ENCODE data around the gene MYO3A. TPM values are rescaled to one million over a fixed set of nuclear protein-coding genes. Genes with fewer than 3 reads are reported as not detected.

Gene MYO3A
- total RNA-seq, 1 experiment from 2014 or later, result not detected

DNA sequence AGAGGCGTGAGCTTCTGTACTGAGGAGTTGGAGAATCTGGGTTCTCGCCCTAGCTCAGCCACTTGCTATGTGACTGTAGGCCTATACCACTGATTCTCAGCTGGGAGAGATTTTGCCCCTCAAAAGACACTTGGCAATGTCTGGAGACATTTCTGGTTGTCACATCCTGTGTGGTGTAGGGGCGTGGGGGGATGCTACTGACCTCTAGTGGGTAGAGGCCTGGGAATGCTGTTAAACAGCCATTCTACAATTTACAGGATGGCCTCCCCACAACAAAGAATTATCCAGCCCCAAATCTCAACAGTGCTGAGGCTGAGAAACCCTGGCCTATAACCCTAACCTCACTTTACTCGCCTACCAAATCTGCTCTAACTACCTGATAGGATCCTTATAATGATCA, 223.7 kb downstream of the MYO3A start:
- H3K27me3 ChIP-seq (ENCODE audit: control insufficient read depth, insufficient read depth, low read length), result no peaks in the 10 kb centered on the region
- BruUV-seq (replicated peaks), result no TSS peak
- DNase-seq (ENCODE audit: low read depth, low spot score) (no peak), ATAC-seq (no peak)
- TF ChIP-seq SIN3A (IDR thresholded peaks at IDR 0.05; ENCODE audit: borderline replicate concordance, insufficient read depth, low read depth, low read length), result no peak
- TF ChIP-seq TCF7L2 (IDR thresholded peaks at IDR 0.05; ENCODE audit: low read depth, low read length), result no peak
- TF ChIP-seq, protein P1, sequence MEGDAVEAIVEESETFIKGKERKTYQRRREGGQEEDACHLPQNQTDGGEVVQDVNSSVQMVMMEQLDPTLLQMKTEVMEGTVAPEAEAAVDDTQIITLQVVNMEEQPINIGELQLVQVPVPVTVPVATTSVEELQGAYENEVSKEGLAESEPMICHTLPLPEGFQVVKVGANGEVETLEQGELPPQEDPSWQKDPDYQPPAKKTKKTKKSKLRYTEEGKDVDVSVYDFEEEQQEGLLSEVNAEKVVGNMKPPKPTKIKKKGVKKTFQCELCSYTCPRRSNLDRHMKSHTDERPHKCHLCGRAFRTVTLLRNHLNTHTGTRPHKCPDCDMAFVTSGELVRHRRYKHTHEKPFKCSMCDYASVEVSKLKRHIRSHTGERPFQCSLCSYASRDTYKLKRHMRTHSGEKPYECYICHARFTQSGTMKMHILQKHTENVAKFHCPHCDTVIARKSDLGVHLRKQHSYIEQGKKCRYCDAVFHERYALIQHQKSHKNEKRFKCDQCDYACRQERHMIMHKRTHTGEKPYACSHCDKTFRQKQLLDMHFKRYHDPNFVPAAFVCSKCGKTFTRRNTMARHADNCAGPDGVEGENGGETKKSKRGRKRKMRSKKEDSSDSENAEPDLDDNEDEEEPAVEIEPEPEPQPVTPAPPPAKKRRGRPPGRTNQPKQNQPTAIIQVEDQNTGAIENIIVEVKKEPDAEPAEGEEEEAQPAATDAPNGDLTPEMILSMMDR (IDR thresholded peaks at IDR 0.05), result no peak
- no peak for TF ChIP-seq POLR2AphosphoS5 (IDR thresholded peaks at IDR 0.05; ENCODE audit: low read depth, low read length)
- TF ChIP-seq, protein P2, sequence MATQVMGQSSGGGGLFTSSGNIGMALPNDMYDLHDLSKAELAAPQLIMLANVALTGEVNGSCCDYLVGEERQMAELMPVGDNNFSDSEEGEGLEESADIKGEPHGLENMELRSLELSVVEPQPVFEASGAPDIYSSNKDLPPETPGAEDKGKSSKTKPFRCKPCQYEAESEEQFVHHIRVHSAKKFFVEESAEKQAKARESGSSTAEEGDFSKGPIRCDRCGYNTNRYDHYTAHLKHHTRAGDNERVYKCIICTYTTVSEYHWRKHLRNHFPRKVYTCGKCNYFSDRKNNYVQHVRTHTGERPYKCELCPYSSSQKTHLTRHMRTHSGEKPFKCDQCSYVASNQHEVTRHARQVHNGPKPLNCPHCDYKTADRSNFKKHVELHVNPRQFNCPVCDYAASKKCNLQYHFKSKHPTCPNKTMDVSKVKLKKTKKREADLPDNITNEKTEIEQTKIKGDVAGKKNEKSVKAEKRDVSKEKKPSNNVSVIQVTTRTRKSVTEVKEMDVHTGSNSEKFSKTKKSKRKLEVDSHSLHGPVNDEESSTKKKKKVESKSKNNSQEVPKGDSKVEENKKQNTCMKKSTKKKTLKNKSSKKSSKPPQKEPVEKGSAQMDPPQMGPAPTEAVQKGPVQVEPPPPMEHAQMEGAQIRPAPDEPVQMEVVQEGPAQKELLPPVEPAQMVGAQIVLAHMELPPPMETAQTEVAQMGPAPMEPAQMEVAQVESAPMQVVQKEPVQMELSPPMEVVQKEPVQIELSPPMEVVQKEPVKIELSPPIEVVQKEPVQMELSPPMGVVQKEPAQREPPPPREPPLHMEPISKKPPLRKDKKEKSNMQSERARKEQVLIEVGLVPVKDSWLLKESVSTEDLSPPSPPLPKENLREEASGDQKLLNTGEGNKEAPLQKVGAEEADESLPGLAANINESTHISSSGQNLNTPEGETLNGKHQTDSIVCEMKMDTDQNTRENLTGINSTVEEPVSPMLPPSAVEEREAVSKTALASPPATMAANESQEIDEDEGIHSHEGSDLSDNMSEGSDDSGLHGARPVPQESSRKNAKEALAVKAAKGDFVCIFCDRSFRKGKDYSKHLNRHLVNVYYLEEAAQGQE (IDR thresholded peaks at IDR 0.05; ENCODE audit: insufficient read depth in 1 of 2, low read depth in 2 of 2, low read length in 1 of 2), result no peak
- no peak overlapping the region for H3K27ac ChIP-seq (ENCODE audit: low read length)
- intact Hi-C loops (cut with micrococcal nuclease; ENCODE audit: unreplicated experiment) (no loop called here), in situ Hi-C loops (cut with HindIII; ENCODE audit: low pct_unique_long_range_greater_than_20kb, low sequenced_read_pairs) (no loop called here)
- ChIA-PET POLR2A (no interaction called here), CTCF (no interaction called here)
- H3K36me3 ChIP-seq (ENCODE audit: control insufficient read depth, insufficient read depth, low read length), result no peaks in the 10 kb centered on the region
- H3K9me3 ChIP-seq (ENCODE audit: control insufficient read depth, insufficient read depth, low read depth, low read length), result no peaks in the 10 kb centered on the region
- H3K4me1 ChIP-seq (ENCODE audit: control insufficient read depth, insufficient read depth, low read length), result no peaks in the 10 kb centered on the region
- no peak overlapping the region for H3K4me3 ChIP-seq (ENCODE audit: low read depth in 2 of 2, low read length in 2 of 2)

DNA sequence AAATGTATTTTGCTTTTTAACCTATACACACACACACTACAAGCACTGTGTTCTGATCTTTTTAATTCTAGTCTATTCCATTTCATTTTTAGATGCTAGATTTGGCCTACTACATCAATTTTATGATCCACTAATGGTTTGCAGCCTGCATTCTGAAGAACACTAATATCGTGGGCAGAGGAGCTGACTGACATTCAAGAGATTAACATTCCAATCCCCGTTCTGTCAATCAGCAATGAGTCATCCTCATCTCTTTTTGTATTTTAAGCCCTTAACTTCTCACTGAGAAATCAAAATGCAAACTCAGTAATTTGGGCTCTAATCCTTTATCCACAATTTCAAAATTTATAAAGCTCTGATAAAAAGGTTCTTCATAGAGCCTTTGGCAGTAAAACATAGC, 235.4 kb downstream of the MYO3A start:
- H3K36me3 ChIP-seq (ENCODE audit: control insufficient read depth, insufficient read depth, low read length), result no peaks in the 10 kb centered on the region
- ATAC-seq (no peak), DNase-seq (ENCODE audit: low read depth, low spot score) (no peak)
- intact Hi-C loops (cut with micrococcal nuclease; ENCODE audit: unreplicated experiment) (no loop called here), in situ Hi-C loops (cut with HindIII; ENCODE audit: low pct_unique_long_range_greater_than_20kb, low sequenced_read_pairs) (no loop called here)
- H3K9me3 ChIP-seq (ENCODE audit: control insufficient read depth, insufficient read depth, low read depth, low read length), result no peaks in the 10 kb centered on the region
- TF ChIP-seq POLR2AphosphoS5 (IDR thresholded peaks at IDR 0.05; ENCODE audit: low read depth, low read length) (no peak), TCF7L2 (IDR thresholded peaks at IDR 0.05; ENCODE audit: low read depth, low read length) (no peak)
- no TSS peak for BruUV-seq (replicated peaks)
- no peaks in the 10 kb centered on the region for H3K4me1 ChIP-seq (ENCODE audit: control insufficient read depth, insufficient read depth, low read length)
- CTCF ChIA-PET, result no interaction called here
- H3K4me3 ChIP-seq (ENCODE audit: low read depth in 2 of 2, low read length in 2 of 2), result no peak overlapping the region
- POLR2A ChIA-PET, result no interaction called here
- no peaks in the 10 kb centered on the region for H3K27me3 ChIP-seq (ENCODE audit: control insufficient read depth, insufficient read depth, low read length)
- H3K27ac ChIP-seq (ENCODE audit: low read length), result no peak overlapping the region

DNA sequence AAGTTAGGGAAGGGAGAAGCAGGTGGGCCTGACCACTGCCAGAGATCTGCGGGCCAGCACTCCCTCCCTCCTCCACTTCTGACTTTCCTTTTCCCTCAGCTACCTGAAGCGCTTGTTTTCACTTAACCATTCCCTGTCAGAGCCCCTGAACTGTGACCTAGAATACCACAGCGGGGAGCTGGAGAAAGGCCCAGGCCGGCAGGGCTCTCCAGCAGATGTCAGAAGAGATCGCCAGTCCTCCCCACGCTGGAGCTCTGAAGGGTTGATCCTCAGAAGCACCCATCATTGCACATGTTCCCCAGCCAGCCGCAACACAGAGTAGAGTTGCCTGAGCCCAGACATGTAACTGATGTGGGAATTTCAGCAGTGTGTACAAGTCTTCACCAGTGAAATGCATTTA, 238.1 kb downstream of the MYO3A start:
- in situ Hi-C loops (cut with HindIII; ENCODE audit: low pct_unique_long_range_greater_than_20kb, low sequenced_read_pairs) (no loop called here), intact Hi-C loops (cut with micrococcal nuclease; ENCODE audit: unreplicated experiment) (no loop called here)
- H3K27me3 ChIP-seq (ENCODE audit: control insufficient read depth, insufficient read depth, low read length), result no peaks in the 10 kb centered on the region
- CTCF ChIA-PET, result no interaction called here
- POLR2A ChIA-PET, result no interaction called here
- DNase-seq (ENCODE audit: low read depth, low spot score), result no peak
- H3K4me1 ChIP-seq (ENCODE audit: control insufficient read depth, insufficient read depth, low read length), result no peaks in the 10 kb centered on the region
- TF ChIP-seq SIN3A (IDR thresholded peaks at IDR 0.05; ENCODE audit: borderline replicate concordance, insufficient read depth, low read depth, low read length), result no peak
- TF ChIP-seq, protein P1 (IDR thresholded peaks at IDR 0.05), result no peak
- TF ChIP-seq, protein P2 (IDR thresholded peaks at IDR 0.05; ENCODE audit: insufficient read depth in 1 of 2, low read depth in 2 of 2, low read length in 1 of 2), result no peak
- no peak for TF ChIP-seq POLR2AphosphoS5 (IDR thresholded peaks at IDR 0.05; ENCODE audit: low read depth, low read length)
- TF ChIP-seq TCF7L2 (IDR thresholded peaks at IDR 0.05; ENCODE audit: low read depth, low read length), result no peak
- H3K27ac ChIP-seq (ENCODE audit: low read length), result no peak overlapping the region
- no peaks in the 10 kb centered on the region for H3K9me3 ChIP-seq (ENCODE audit: control insufficient read depth, insufficient read depth, low read depth, low read length)
- BruUV-seq (replicated peaks), result no TSS peak
- H3K4me3 ChIP-seq (ENCODE audit: low read depth in 2 of 2, low read length in 2 of 2), result no peak overlapping the region
- no peaks in the 10 kb centered on the region for H3K36me3 ChIP-seq (ENCODE audit: control insufficient read depth, insufficient read depth, low read length)
- no peak for ATAC-seq
